Activated T-cell treated with anti-CD3 and anti-CD28 coated beads, Interleukin-2, amount 50 U/mL, for 72 hours (primary cell): Measurements from ENCODE around the gene PKP4. TPM values are rescaled to one million over a fixed set of nuclear protein-coding genes. Genes with fewer than 3 reads are reported as not detected.

Source experiments
- ATAC-seq, 2 donors: fragments of 150-1000 bp; cut with Tn5 transposase; replicated peaks in 1 of 2; 2 replicates each; pipeline ENCODE4 v1.10.0; 2021; ENCODE audit warnings: moderate library complexity in 2 of 2, mild to moderate bottlenecking in 1 of 2
- DNase-seq, 2 donors: peaks; one replicate each; pipeline ENCODE4 v3.0.0; 2021 to 2022; ENCODE audit warnings: mixed read lengths in 1 of 2
- H3K27ac Mint-ChIP-seq: one replicate; pipeline ENCODE4 v1.8.0; 2022; ENCODE audit warnings: mild to moderate bottlenecking, moderate library complexity, mixed read lengths
- H3K27me3 Mint-ChIP-seq: one replicate; pipeline ENCODE4 v1.8.0; 2022; ENCODE audit warnings: low read depth, mixed read lengths
- H3K36me3 Mint-ChIP-seq, 2 donors: one replicate each; pipeline ENCODE4 v1.8.0; 2022; ENCODE audit warnings: mixed read lengths in 2 of 2, mild to moderate bottlenecking in 1 of 2; ENCODE audit not compliant: insufficient read depth in 2 of 2
- H3K4me1 Mint-ChIP-seq: one replicate; pipeline ENCODE4 v1.8.0; 2022; ENCODE audit warnings: low read depth, mixed read lengths
- H3K4me3 Mint-ChIP-seq, 2 donors: one replicate each; pipeline ENCODE4 v1.8.0; 2022; ENCODE audit warnings: mild to moderate bottlenecking in 2 of 2, mixed read lengths in 2 of 2, moderate library complexity in 2 of 2
- H3K9me3 Mint-ChIP-seq, 2 donors: one replicate each; pipeline ENCODE4 v1.8.0; 2022; ENCODE audit warnings: mixed read lengths in 2 of 2
- total RNA-seq, 2 donors: library from RNA; stranded (reverse); gene quantifications; one replicate each; pipeline ENCODE4 v1.2.3, GENCODE V29; 2022

PKP4 gene
- total RNA-seq, 2 donors from 2014 or later, result 36.0 to 41.3 TPM

- H3K9me3 Mint-ChIP-seq, result no peaks in the 10 kb centered on the region
- ATAC-seq (no peak), DNase-seq (no peak)
- peaks cover 14% of the 10 kb centered on the region for H3K4me1 Mint-ChIP-seq
- no peaks in the 10 kb centered on the region for H3K27me3 Mint-ChIP-seq
- H3K27ac Mint-ChIP-seq, result no peak overlapping the region
- H3K36me3 Mint-ChIP-seq, result peaks cover 0 to 3% of the 10 kb centered on the region in 2 donors
- H3K4me3 Mint-ChIP-seq, result no peak overlapping the region
Measured at GRCh38 chr2:158543957-158544356, 87.2 kb downstream of the PKP4 start.

GRCh38 chr2:158544998-158545397 is 88.2 kb downstream of the PKP4 start:
- peaks cover 14% of the 10 kb centered on the region for H3K4me1 Mint-ChIP-seq
- ATAC-seq (no peak), DNase-seq (no peak)
- H3K27me3 Mint-ChIP-seq, result no peaks in the 10 kb centered on the region
- no peaks in the 10 kb centered on the region for H3K9me3 Mint-ChIP-seq
- no peak overlapping the region for H3K27ac Mint-ChIP-seq
- H3K4me3 Mint-ChIP-seq, result no peak overlapping the region
- H3K36me3 Mint-ChIP-seq, result peaks cover 0 to 3% of the 10 kb centered on the region in 2 donors

GRCh38 chr2:158546412-158547144 is 89.8 kb downstream of the PKP4 start:
- Mint-ChIP-seq H3K4me1 (peaks cover 14% of the 10 kb centered on the region), H3K36me3 (peaks cover 0 to 3% of the 10 kb centered on the region in 2 donors), H3K27ac (no peak overlapping the region), H3K9me3 (no peaks in the 10 kb centered on the region), H3K4me3 (no peak overlapping the region), H3K27me3 (no peaks in the 10 kb centered on the region)
- ATAC-seq (no peak), DNase-seq (no peak)

GRCh38 chr2:158553257-158553656 is 96.5 kb downstream of the PKP4 start:
- Mint-ChIP-seq H3K9me3 (no peaks in the 10 kb centered on the region), H3K4me3 (no peak overlapping the region), H3K4me1 (no peaks in the 10 kb centered on the region), H3K36me3 (peaks cover 0 to 1% of the 10 kb centered on the region in 2 donors), H3K27me3 (no peaks in the 10 kb centered on the region), H3K27ac (no peak overlapping the region)
- no peak for DNase-seq
- no peak for ATAC-seq

GRCh38 chr2:158554996-158555395 is 98.2 kb downstream of the PKP4 start:
- ATAC-seq, result no peak
- Mint-ChIP-seq H3K27ac (no peak overlapping the region), H3K27me3 (no peaks in the 10 kb centered on the region), H3K9me3 (no peaks in the 10 kb centered on the region), H3K4me1 (no peaks in the 10 kb centered on the region), H3K4me3 (no peak overlapping the region), H3K36me3 (peaks cover 0 to 1% of the 10 kb centered on the region in 2 donors)
- DNase-seq, result no peak

GRCh38 chr2:158556124-158556523 is 99.4 kb downstream of the PKP4 start:
- Mint-ChIP-seq H3K36me3 (peaks cover 0 to 1% of the 10 kb centered on the region in 2 donors), H3K27me3 (no peaks in the 10 kb centered on the region), H3K4me1 (no peaks in the 10 kb centered on the region), H3K4me3 (no peak overlapping the region), H3K9me3 (no peaks in the 10 kb centered on the region), H3K27ac (no peak overlapping the region)
- DNase-seq (no peak), ATAC-seq (no peak)

- ATAC-seq, result no peak
- Mint-ChIP-seq H3K9me3 (no peaks in the 10 kb centered on the region), H3K27ac (no peak overlapping the region), H3K4me3 (no peak overlapping the region), H3K36me3 (peaks cover 0 to 1% of the 10 kb centered on the region in 2 donors), H3K27me3 (no peaks in the 10 kb centered on the region), H3K4me1 (no peaks in the 10 kb centered on the region)
- no peak for DNase-seq
Measured at GRCh38 chr2:158557752-158558151, 101.0 kb downstream of the PKP4 start.

GRCh38 chr2:158559252-158559651 is 102.5 kb downstream of the PKP4 start:
- Mint-ChIP-seq H3K36me3 (no peaks in the 10 kb centered on the region), H3K9me3 (no peaks in the 10 kb centered on the region)

GRCh38 chr2:158560259-158560658 is 103.5 kb downstream of the PKP4 start:
- Mint-ChIP-seq H3K4me1 (no peaks in the 10 kb centered on the region), H3K4me3 (no peak overlapping the region), H3K9me3 (no peaks in the 10 kb centered on the region), H3K36me3 (no peaks in the 10 kb centered on the region), H3K27ac (no peak overlapping the region), H3K27me3 (no peaks in the 10 kb centered on the region)
- ATAC-seq (no peak), DNase-seq (no peak)

More at GRCh38 chr2:158559252-158559651, 102.5 kb downstream of the PKP4 start:
- ATAC-seq (no peak), DNase-seq (no peak)
- no peaks in the 10 kb centered on the region for H3K4me1 Mint-ChIP-seq
- no peak overlapping the region for H3K4me3 Mint-ChIP-seq
- no peaks in the 10 kb centered on the region for H3K27me3 Mint-ChIP-seq
- H3K27ac Mint-ChIP-seq, result no peak overlapping the region

- H3K4me3 Mint-ChIP-seq, result no peak overlapping the region
- H3K4me1 Mint-ChIP-seq, result no peaks in the 10 kb centered on the region
- no peaks in the 10 kb centered on the region for H3K9me3 Mint-ChIP-seq
- ATAC-seq, result no peak
- DNase-seq, result no peak
- no peaks in the 10 kb centered on the region for H3K36me3 Mint-ChIP-seq
- no peaks in the 10 kb centered on the region for H3K27me3 Mint-ChIP-seq
- H3K27ac Mint-ChIP-seq, result no peak overlapping the region
Measured at GRCh38 chr2:158561054-158561453, 104.3 kb downstream of the PKP4 start.

GRCh38 chr2:158567208-158567607 is 110.5 kb downstream of the PKP4 start:
- Mint-ChIP-seq H3K36me3 (peaks cover 2 to 4% of the 10 kb centered on the region in 2 donors), H3K4me3 (no peak overlapping the region), H3K27me3 (no peaks in the 10 kb centered on the region), H3K27ac (no peak overlapping the region), H3K4me1 (no peaks in the 10 kb centered on the region), H3K9me3 (peaks cover 4 to 5% of the 10 kb centered on the region in 2 donors)
- ATAC-seq, result no peak
- no peak for DNase-seq

GRCh38 chr2:158569284-158569683 is 112.5 kb downstream of the PKP4 start:
- ATAC-seq (no peak), DNase-seq (no peak)
- Mint-ChIP-seq H3K36me3 (peaks cover 2 to 4% of the 10 kb centered on the region in 2 donors), H3K4me1 (no peaks in the 10 kb centered on the region), H3K4me3 (no peak overlapping the region), H3K27me3 (no peaks in the 10 kb centered on the region), H3K9me3 (peaks cover 4 to 5% of the 10 kb centered on the region in 2 donors), H3K27ac (no peak overlapping the region)

- no peak for ATAC-seq
- H3K4me3 Mint-ChIP-seq, result no peak overlapping the region
Measured at GRCh38 chr2:158570869-158571268, 114.1 kb downstream of the PKP4 start.

GRCh38 chr2:158573739-158574138 is 117.0 kb downstream of the PKP4 start:
- ATAC-seq (no peak), DNase-seq (no peak)
- no peak overlapping the region for H3K27ac Mint-ChIP-seq
- H3K4me3 Mint-ChIP-seq, result no peak overlapping the region
- no peaks in the 10 kb centered on the region for H3K27me3 Mint-ChIP-seq
- peaks cover 0 to 1% of the 10 kb centered on the region in 2 donors for H3K36me3 Mint-ChIP-seq
- H3K9me3 Mint-ChIP-seq, result peaks cover 3 to 4% of the 10 kb centered on the region in 2 donors
- no peaks in the 10 kb centered on the region for H3K4me1 Mint-ChIP-seq

More at GRCh38 chr2:158570869-158571268, 114.1 kb downstream of the PKP4 start:
- DNase-seq, result no peak
- peaks cover 2 to 4% of the 10 kb centered on the region in 2 donors for H3K36me3 Mint-ChIP-seq
- H3K9me3 Mint-ChIP-seq, result peaks cover 4 to 5% of the 10 kb centered on the region in 2 donors
- H3K27ac Mint-ChIP-seq, result no peak overlapping the region
- no peaks in the 10 kb centered on the region for H3K27me3 Mint-ChIP-seq
- no peaks in the 10 kb centered on the region for H3K4me1 Mint-ChIP-seq
